ENCODE data around the gene AADACL3. TPM values are rescaled to one million over a fixed set of nuclear protein-coding genes. Genes with fewer than 3 reads are reported as not detected.

AADACL3 gene
- total and polyA plus RNA-seq, 2 of the 13 experiments (the other 11 are each of a cell fraction or from before 2014, with no cell fraction given) = not detected

GRCh38 chr1:12764016-12764415 is 48.1 kb downstream of the AADACL3 start:
- WGBS (ENCODE audit: low lambda C conversion rate) = 0% methylated on average over 5 of the region's 5 CpGs
- Histone ChIP-seq H3K4me2 (ENCODE audit: low read depth, low read length) (no peak overlapping the region), H2AFZ (ENCODE audit: low read length) (no peak overlapping the region), H3K79me2 (ENCODE audit: insufficient read depth, low read length) (no peaks in the 10 kb centered on the region), H3K36me3 (replicated peaks in 1 of 2; ENCODE audit: control insufficient read depth in 1 of 2, insufficient read depth in 2 of 2, low read length in 2 of 2) (no peaks in the 10 kb centered on the region), H3K9ac (ENCODE audit: insufficient read depth, low read depth, low read length) (no peak overlapping the region), H3K4me1 (ENCODE audit: insufficient read depth, low read length) (no peaks in the 10 kb centered on the region), H3K9me3 (ENCODE audit: low read length) (no peaks in the 10 kb centered on the region), H3K27ac (ENCODE audit: extremely low read length, insufficient read depth, low read length) (no peak overlapping the region), H3K27me3 (ENCODE audit: control insufficient read depth in 1 of 2, insufficient read depth in 2 of 2, low read length in 2 of 2) (peaks cover 1 to 16% of the 10 kb centered on the region in 2 experiments; a peak in 2 of 5 replicates), H3K4me3 (replicated peaks in 1 of 3; ENCODE audit: insufficient read depth in 1 of 3, low read depth in 2 of 3, low read length in 3 of 3) (no peak overlapping the region), H4K20me1 (ENCODE audit: insufficient read depth, low read length) (no peaks in the 10 kb centered on the region)
- ChIA-PET CTCF (ENCODE audit: low intra/inter-chr PET ratio, low total read pairs) (no interaction called here), POLR2A (no interaction called here)
- TF ChIP-seq TIGD3 (CRISPR knock-in tag; IDR thresholded peaks at IDR 0.05; ENCODE audit: borderline replicate concordance) (no peak), IRF1 (CRISPR knock-in tag; IDR thresholded peaks at IDR 0.05; ENCODE audit: low read depth) (no peak), PITX1 (CRISPR knock-in tag; IDR thresholded peaks at IDR 0.05) (no peak), ZNF7 (CRISPR knock-in tag; IDR thresholded peaks at IDR 0.05) (no peak), PLSCR1 (CRISPR knock-in tag; IDR thresholded peaks at IDR 0.05; ENCODE audit: borderline replicate concordance) (no peak), ZMAT5 (CRISPR knock-in tag; IDR thresholded peaks at IDR 0.05; ENCODE audit: borderline replicate concordance, low read depth) (no peak), ZNF34 (CRISPR knock-in tag; IDR thresholded peaks at IDR 0.05; ENCODE audit: borderline replicate concordance) (no peak), STAT5B (CRISPR knock-in tag; IDR thresholded peaks at IDR 0.05) (no peak), ZFP36 (IDR thresholded peaks at IDR 0.05; ENCODE audit: borderline replicate concordance, low read depth, low read length, partially characterized antibody) (no peak), ZFP62 (CRISPR knock-in tag; IDR thresholded peaks at IDR 0.05) (no peak), REXO4 (CRISPR knock-in tag; IDR thresholded peaks at IDR 0.05; ENCODE audit: borderline replicate concordance) (no peak), IRF2 (CRISPR knock-in tag; IDR thresholded peaks at IDR 0.05) (no peak), ZBTB44 (CRISPR knock-in tag; IDR thresholded peaks at IDR 0.05) (no peak), MAFG (CRISPR knock-in tag; IDR thresholded peaks at IDR 0.05) (no peak)
- ATAC-seq (no peak), DNase-seq (ENCODE audit: low spot score) (no peak), FAIRE-seq (no peak)
- in situ Hi-C loops (cut with HindIII; ENCODE audit: extremely low pct_ligation_motif_present, low pct_unique_long_range_greater_than_20kb) = no loop called here
- BruUV-seq (replicated peaks) = no TSS peak
- intact Hi-C loops (cut with micrococcal nuclease; ENCODE audit: unreplicated experiment) = no loop called here

Measured in HepG2 (cell line).